Activated CD8-positive, alpha-beta memory T cell treated with anti-CD3 and anti-CD28 coated beads, Interleukin-2, amount 50 U/mL, for 24 hours (primary cell): ENCODE measurements around the gene AKAP13.

Experiments
- DNase-seq: peaks from one replicate; pipeline ENCODE4 v3.0.0-alpha.2; 2020; ENCODE audit errors: extremely low read depth

AKAP13 gene

GRCh38 chr15:85752491-85752961, 372.1 kb downstream of the AKAP13 start:
- DNase-seq = no peak

GRCh38 chr15:85753261-85753660, 372.9 kb downstream of the AKAP13 start:
- no peak for DNase-seq

DNA sequence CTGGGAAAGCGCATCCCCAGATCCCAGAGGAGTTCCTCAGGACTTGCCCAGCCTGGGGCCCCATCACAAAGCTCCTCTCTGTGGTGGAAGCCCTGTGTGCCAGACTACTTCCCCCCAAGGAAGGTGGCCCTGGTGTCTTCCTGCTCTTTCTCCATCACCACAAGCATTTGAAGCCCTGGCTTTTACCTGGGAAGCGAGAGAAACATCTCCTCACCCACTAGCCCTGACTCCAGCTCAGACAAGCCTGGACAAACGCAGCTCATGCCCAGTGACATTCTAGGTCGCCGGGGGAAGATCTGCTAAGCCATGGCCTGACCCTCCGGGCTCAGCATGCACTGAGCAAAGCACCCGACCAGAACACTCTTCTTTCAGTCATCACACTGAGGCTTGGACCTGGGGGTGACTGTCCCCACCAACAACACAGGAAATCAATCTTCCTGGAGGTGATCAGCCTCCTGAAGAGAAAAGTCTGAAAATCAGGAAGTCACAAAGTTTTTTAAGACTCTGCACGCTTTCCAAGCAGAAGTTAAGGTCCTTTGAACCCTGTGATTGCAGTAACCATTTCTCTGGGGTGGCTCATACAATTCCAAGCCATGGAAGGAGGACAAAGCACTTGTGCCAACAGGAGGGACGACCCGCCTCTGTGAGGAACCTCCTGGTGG, 373.5 kb downstream of the AKAP13 start:
- no peak for DNase-seq

DNA sequence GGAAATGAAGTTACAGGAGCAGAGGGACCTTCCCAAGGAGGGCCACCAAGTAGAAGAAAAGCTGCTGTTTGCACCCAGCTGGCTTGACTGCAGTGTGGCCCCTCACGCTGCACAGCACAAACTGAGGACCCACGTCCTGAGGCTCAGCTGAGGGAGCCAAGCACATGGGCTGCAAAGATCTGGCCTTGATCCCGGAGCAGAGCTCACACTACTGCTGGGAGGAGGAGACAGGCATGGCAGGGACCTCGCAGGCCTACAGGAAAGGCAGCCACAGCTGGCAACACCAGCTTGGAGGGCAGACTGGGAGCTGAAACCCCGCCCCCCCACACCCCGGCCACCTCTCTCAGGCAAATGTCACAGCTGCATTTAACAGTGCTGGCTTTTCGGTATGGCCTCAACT, 374.6 kb downstream of the AKAP13 start:
- DNase-seq = no peak

- DNase-seq = no peak
These were observed 375.1 kb downstream of the AKAP13 start for GRCh38 chr15:85755471-85755870.

- DNase-seq = no peak
These were observed 375.5 kb downstream of the AKAP13 start for GRCh38 chr15:85755942-85756341.

- no peak for DNase-seq
These were observed 376.1 kb downstream of the AKAP13 start for GRCh38 chr15:85756411-85757072.

GRCh38 chr15:85757073-85757938, 376.9 kb downstream of the AKAP13 start:
- no peak for DNase-seq

GRCh38 chr15:85757939-85758654, 377.7 kb downstream of the AKAP13 start:
- DNase-seq = no peak

DNA sequence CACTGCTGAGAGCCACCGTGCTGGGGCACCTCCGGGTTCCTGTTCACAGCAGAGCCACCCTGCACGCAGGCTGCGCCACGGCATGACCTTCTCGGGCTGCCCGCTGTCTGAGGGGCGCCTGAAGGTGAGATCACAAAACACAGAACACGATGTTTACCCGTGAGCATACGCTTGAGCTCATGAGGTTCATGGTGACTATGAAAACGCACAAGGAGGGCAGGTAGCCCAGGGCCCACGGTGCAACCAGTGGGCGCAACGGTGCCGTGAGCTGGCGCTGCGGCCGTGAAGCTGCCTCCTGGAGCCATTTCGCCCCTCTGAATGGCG, 378.2 kb downstream of the AKAP13 start:
- no peak for DNase-seq

- DNase-seq = no peak
These were observed 379.0 kb downstream of the AKAP13 start for GRCh38 chr15:85759376-85759775.

- no peak for DNase-seq
These were observed 379.6 kb downstream of the AKAP13 start for GRCh38 chr15:85760049-85760448.

DNA sequence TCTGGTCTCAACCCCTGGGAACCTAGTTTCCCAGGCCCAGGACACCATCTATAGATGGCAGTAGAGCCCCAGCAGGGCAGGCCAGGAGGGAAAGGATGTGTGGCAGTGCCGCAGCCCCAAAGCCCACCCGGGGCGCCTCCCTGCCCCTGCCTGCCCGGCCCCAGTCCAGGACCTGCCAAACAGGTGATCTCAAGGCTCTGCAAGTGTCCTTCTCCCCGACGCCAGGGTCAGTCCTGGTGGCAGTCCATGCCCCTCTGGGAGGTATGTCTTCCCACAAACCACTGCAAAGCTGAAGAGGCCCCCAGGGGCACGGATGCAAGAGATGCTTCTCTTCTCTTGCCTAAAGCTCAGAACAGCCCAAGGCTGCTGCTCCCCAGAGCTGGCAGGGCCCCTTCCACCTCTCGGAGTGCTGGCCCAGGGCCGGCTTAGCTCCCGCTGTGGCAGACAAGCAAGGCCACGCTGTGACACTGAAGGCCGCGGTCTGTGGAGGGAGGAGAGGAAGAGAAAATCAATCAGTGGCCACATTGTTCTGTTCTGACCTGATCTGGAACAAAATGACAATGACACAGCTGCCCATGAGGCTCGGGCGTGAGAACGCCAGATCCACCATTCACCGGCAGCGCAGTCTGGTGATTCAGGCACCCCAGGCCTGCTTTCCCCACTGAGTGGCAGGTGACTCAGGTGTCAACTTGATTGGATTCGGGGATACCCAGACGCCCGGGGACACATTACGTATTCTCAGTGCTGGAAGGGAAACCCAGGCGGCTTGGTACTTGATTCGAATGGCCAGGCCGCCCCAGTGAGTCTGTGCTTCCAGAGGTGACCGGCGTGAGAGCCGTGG, 380.3 kb downstream of the AKAP13 start:
- no peak for DNase-seq

DNA sequence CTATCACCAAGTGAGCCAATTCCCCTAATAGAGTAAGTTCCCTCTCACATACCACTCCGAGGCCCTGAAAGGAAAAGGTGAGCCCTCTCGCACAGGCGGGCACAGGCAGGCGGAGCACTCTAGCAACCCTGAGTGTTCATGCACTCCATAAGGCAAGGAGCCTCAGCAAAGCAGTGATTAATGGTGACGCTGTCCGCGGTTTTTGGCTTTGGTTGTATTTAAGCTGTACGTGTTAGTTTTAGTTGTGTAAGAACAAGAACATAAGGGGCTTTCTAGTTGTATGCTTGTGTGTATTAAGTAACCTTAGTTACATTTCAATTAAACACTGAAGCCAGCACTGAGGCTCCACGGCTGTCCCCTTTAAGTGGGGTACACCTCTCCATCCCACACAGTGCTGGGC, 381.2 kb downstream of the AKAP13 start:
- no peak for DNase-seq

GRCh38 chr15:85762039-85762755, 381.8 kb downstream of the AKAP13 start:
- no peak for DNase-seq

DNA sequence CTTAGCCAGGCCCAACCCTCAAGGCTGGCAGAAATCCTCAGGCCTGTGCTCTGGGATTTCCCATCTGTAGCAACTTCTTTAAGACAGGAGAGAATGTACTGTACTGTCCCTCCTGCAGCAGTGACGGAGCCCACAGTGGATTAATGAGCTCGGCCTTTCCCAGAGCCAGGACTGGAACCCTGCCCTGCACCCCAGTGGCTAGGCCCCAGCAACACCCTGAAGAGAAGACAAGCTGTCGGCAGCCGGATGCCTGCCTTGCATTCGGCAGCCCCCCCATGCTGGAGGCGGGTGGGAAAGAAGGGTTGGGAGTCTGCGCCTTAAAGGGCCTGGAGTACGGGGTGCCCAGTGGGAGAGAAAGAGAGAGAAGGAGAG, 382.3 kb downstream of the AKAP13 start:
- no peak for DNase-seq

- DNase-seq = no peak
These were observed 382.8 kb downstream of the AKAP13 start for GRCh38 chr15:85763157-85763556.

GRCh38 chr15:85763673-85764633, 383.6 kb downstream of the AKAP13 start:
- no peak for DNase-seq

- DNase-seq = no peak
These were observed 384.4 kb downstream of the AKAP13 start for GRCh38 chr15:85764649-85765277.
